Left ventricle myocardium superior (tissue), 1 donor: ENCODE measurements around the gene TPSG1. TPM values are rescaled to one million over a fixed set of nuclear protein-coding genes. Genes with fewer than 3 reads are reported as not detected.

ENCODE experiments used
- ATAC-seq: fragments of 200-7000 bp; cut with Tn5 transposase; one replicate; pipeline ENCODE4 v1.9.1; 2020; ENCODE audit warnings: mild to moderate bottlenecking, moderate library complexity
- DNase-seq: peaks from one replicate; pipeline ENCODE4 v3.0.0-alpha.2; 2020
- intact Hi-C: fragments of 100-400 bp; cut with micrococcal nuclease; formaldehyde crosslinking; loops from one replicate; pipeline ENCODE4 v1.11.0; 2022
- total RNA-seq: library from RNA; stranded (reverse); fragmentation: NEBNext Ultra II Directional; extraction: Animal tissue kit (Norgen Biotek cat#: 25700); gene quantifications from one replicate; pipeline ENCODE4 v1.2.1, GENCODE V29; 2021
- donor health status: DM: no; HTN: yes; CAD: no; lungs with severe emphysema.

The TPSG1 gene
- total RNA-seq, 1 donor from 2014 or later: not detected

DNA sequence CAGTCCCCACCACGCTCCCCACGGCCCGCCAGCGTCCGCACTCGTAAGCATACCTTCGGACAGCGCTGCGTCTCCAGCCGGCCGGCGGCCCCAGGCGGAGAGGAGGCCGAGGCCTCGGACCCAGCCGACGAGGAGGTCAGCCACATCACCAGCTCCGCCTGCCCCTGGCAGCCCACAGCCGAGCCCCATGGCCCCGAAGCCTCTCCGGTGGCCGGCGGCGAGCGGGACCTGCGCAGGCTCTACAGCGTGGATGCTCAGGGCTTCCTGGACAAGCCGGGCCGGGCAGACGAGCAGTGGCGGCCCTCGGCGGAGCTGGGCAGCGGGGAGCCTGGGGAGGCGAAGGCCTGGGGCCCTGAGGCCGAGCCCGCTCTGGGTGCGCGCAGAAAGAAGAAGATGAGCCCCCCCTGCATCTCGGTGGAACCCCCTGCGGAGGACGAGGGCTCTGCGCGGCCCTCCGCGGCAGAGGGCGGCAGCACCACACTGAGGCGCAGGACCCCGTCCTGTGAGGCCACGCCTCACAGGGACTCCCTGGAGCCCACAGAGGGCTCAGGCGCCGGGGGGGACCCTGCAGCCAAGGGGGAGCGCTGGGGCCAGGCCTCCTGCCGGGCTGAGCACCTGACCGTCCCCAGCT lies 4.9 kb downstream of the TPSG1 start:
- DNase-seq (no peak), ATAC-seq (no peak)
- intact Hi-C loops: no loop called here

DNA sequence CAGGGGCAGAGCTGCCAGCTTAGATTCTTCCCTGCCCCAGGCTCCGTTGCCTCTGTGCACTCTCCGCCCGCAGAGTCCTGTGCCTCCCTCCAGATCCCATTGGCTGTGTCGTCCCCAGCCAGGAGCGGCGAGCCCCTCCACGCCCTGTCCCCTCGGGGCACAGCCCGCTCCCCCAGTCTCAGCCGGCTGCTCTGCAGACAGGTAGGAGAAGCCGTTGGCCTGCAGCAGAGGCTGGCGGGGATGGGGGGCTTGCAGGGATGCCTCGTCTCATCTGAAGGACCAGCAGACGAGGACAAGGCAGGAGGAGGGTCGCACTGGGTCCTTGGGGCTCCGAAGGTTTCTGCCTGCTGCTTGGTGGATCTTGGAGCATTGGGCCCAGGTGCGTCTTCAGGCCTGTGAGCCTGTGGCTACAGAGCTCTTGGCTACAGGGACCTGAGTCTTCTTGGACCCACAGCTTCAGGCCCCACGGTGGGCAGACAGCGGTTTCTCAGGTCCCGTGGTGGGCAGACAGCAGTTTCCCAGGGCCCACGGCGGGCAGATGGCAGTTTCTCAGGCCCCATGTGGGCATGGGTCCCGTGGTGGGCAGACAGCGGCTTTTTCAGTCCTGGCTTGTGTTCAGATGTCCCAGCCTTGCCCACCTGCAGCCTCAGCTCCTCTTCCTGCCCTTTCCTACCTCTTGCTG lies 6.0 kb downstream of the TPSG1 start:
- intact Hi-C loops: no loop called here
- ATAC-seq: no peak
- no peak for DNase-seq

GRCh38 chr16:1218061-1218929 lies 6.8 kb downstream of the TPSG1 start:
- intact Hi-C loops: no loop called here

DNA sequence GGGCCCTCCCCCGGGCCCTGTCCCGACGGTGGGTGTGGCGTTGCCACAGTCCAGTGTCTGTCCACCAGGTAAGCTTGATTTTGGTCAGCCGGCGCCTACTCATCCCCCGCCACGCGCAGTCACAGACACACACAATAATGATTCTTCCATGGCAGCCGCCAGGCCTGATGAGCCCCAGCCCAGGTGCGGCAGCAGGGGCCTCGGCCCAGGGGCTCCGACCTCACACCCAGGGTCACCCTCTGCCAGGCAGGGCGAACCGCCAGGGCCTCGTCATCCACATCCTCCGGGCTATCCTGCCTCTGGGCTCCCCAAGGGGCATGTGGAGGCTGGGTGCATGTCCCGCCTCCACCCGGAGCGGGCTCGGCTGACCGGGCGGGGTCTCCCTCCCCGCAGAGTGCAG lies 7.5 kb downstream of the TPSG1 start:
- no peak for ATAC-seq
- no peak for DNase-seq
- intact Hi-C loops: no loop called here

More at GRCh38 chr16:1218061-1218929, 6.8 kb downstream of the TPSG1 start:
- ATAC-seq (no peak), DNase-seq (no peak)

GRCh38 chr16:1216681-1217400 lies 8.2 kb downstream of the TPSG1 start:
- DNase-seq (no peak), ATAC-seq (no peak)
- intact Hi-C loops: no loop called here

GRCh38 chr16:1216296-1216619 lies 8.8 kb downstream of the TPSG1 start:
- intact Hi-C loops: no loop called here
- ATAC-seq: no peak
- no peak for DNase-seq

- no peak for ATAC-seq
- intact Hi-C loops: no loop called here
- no peak for DNase-seq
Observed at GRCh38 chr16:1215574-1216295, 9.3 kb downstream of the TPSG1 start.

- DNase-seq (no peak), ATAC-seq (no peak)
- intact Hi-C loops: no loop called here
Observed at GRCh38 chr16:1214719-1215118, 10.3 kb downstream of the TPSG1 start.

GRCh38 chr16:1213796-1214372 lies 11.2 kb downstream of the TPSG1 start:
- intact Hi-C loops: no loop called here
- ATAC-seq: no peak

GRCh38 chr16:1213231-1213630 lies 11.8 kb downstream of the TPSG1 start:
- ATAC-seq (no peak), DNase-seq (no peak)
- intact Hi-C loops: no loop called here

More at GRCh38 chr16:1213796-1214372, 11.2 kb downstream of the TPSG1 start:
- no peak for DNase-seq

DNA sequence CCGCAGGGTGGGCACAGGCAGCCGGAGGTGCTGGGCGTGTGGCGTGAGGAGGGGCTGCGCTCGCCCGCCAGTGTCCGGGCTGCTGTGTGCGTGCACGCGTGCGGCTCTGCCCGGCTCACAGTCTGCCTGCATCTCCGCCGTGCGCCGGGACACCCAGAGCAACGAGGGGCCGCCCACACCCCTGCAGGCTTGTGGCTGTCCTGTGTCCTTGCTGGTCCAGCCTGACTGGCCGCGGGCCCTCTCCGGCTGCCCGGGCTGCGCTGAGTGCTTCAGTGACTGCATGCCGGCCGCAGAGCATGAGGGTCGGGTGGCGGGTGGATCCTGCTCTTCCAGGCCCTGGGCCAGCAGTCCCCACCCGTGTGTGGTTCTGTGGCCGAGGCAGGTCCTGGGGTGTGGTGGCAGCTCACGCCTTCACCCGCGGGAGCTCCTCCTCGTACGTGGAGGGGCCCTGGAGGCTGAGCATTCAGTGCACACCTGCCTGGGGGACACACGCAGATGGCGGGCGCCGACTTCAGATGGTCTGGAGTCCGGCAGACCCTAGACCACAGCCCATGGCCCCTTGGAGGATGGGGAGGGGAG lies 12.4 kb downstream of the TPSG1 start:
- ATAC-seq (no peak), DNase-seq (no peak)
- intact Hi-C loops: no loop called here

- DNase-seq (no peak), ATAC-seq (no peak)
- intact Hi-C loops: no loop called here
Observed at GRCh38 chr16:1211451-1212268, 13.4 kb downstream of the TPSG1 start.

GRCh38 chr16:1210461-1210860 lies 14.6 kb downstream of the TPSG1 start:
- intact Hi-C loops: no loop called here
- no peak for ATAC-seq

GRCh38 chr16:1209081-1209480 lies 16.0 kb downstream of the TPSG1 start:
- DNase-seq (no peak), ATAC-seq (no peak)
- intact Hi-C loops: no loop called here

More at GRCh38 chr16:1210461-1210860, 14.6 kb downstream of the TPSG1 start:
- no peak for DNase-seq

- intact Hi-C loops: no loop called here
- DNase-seq: no peak
- ATAC-seq: no peak
Observed at GRCh38 chr16:1208239-1208830, 16.7 kb downstream of the TPSG1 start.

DNA sequence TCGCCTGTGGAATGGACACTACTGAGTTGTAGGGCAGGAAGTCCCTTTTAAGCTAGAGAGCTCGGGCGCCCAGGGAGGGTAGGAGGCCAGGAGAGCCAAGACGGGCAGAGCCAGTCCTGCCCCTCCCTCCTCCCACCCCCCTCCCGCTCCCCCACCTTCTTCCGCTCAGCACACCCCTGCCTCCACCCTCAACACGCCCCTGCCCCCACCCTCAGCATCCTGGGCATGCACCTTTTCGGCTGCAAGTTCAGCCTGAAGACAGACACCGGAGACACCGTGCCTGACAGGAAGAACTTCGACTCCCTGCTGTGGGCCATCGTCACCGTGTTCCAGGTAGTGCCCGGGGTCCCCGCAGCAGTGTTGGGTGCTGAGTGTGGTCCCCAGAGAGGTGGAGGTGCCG lies 18.3 kb downstream of the TPSG1 start:
- DNase-seq (no peak), ATAC-seq (no peak)
- intact Hi-C loops: no loop called here

DNA sequence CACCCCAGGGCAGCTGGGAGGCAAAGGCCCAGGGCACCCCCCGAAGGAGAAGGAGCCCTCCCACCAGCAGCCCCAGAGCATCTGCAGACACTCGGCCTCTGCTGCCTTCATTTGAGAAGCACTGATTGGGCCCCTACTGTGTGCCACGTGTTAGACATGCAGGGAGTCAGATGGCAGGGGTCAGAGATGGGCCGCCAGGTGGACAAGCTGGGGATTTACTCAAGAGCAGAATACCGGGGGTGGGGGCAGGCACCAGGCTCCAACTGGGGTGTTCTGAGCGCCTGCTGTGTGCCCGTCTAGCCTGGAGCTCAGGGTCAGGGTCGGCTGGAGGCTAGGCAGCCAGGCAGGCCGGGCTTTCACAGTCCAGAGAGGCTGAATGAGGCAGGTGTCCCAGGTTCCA lies 18.7 kb downstream of the TPSG1 start:
- intact Hi-C loops: no loop called here
- ATAC-seq: no peak

More for the DNA sequence above, 18.7 kb downstream of the TPSG1 start:
- no peak for DNase-seq
